GM21515 (cell line): ENCODE measurements around the gene RPS21.

Source experiments
- ATAC-seq: cut with Tn5 transposase; IDR thresholded peaks from one replicate; pipeline ENCODE4 v1.9.1; 2021; ENCODE audit not compliant: unreplicated experiment

The RPS21 gene

DNA sequence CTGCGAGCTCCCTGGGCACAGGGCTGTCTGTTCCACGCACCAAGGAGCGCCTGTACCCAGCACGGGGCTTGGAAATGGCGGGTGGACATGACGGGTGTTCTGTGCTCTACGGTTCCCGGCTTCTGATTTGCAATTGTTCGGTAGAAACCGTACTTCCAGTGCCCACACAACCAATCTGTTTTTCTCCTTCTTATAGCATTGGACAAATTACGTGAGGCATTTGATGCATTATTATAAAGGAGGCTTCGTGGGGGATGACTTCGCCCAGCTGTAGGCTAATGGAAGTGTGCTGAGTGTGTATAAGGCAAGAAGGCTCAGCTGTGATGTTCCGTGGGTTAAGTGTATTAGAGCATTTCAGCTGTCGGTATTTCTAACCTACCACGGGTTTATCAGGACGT lies 9.8 kb upstream of the RPS21 start:
- no peak for ATAC-seq

DNA sequence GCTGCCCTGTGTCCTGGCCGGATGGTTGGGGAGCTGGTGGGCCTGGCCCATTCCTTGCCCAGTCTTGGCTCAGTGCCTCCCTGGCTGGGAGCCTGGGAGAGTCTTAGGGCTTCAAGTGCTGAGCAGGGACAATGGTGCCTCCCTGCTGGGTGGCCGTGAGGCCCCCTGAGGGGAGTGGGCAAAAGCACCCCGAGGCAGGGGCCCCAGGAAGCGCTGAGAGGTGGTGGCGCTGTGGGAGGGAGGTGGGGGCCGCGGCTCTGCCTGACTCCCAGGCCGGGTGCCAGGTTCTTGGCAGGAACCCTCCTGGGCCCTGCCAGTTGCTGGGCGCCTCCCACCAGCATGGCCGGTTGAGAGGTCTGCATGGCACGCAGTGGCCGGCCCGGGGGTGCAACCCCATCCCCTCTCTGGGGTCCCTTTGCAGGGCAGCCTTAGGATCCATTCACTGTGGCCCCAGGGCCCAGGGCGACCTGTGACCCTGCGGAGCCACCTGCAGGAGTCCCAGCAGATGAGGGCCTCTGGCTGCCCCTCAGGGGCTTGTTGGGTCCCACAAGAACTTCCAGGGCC lies 9.2 kb upstream of the RPS21 start:
- no peak for ATAC-seq

DNA sequence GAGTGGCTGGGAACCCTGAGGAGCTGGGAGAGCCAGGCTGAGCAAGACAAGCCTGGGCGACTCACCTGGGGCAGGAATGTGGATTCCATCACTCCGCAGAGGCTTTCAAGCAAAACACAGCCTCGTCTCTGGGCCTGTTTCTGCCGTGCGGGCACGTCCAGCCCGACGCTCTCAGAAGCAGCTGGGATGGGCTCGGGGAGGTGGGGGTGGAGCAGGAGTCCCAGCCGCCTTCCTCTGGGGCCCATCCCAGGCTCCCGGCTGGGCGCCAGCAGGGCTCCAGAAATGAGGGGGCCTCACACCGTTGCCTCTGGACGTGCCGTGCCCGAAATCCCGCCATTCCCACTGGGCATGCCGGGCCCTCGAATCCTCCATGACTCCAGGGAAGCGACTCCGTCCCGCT lies 8.7 kb upstream of the RPS21 start:
- ATAC-seq: no peak

DNA sequence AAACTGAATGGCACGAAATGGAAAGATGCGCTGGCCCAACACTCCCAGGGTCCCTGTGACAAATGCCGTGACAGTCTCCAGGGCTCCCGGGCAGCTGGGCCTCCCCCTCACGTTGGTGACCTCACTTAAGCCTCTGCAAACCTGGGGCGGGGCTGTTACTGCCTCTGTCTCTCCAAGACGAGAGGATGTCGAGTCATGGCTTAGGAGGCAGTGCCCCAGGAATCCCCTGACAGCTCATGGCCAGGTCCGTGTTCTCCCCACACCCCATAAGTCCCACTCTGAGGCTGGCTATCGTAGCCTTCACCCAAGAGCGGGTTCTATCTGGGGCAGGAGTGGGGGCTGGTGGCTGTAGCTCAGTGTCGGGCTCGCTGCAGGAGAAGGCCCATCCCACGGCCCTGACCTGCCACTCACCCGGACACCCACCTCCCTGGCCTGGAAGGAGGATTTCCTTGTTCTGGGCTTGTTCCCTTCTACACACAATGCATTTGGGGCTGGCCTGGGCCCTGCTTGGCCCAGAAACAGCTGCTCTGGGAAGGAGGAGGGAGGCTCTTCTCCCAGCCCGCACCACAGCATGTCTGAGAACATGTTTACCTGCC lies 5.6 kb upstream of the RPS21 start:
- no peak for ATAC-seq

DNA sequence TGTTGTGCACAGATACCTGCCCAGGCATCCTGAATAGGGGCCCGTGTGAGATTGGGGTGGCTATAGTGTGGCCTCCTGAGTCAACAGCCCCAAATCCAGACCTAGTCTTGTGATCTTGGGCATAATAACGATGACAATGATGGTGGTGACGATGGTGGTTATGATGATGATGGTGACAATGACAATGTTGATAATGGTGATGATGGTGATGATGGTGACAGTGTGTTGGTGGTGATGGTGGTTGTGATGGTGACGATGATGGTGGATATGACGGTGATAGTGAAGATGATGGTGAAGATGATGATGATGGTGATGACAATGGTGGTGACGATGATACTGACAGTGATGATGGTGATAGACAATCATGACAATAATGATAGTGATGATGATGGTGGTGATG lies 5.1 kb upstream of the RPS21 start:
- ATAC-seq: no peak

DNA sequence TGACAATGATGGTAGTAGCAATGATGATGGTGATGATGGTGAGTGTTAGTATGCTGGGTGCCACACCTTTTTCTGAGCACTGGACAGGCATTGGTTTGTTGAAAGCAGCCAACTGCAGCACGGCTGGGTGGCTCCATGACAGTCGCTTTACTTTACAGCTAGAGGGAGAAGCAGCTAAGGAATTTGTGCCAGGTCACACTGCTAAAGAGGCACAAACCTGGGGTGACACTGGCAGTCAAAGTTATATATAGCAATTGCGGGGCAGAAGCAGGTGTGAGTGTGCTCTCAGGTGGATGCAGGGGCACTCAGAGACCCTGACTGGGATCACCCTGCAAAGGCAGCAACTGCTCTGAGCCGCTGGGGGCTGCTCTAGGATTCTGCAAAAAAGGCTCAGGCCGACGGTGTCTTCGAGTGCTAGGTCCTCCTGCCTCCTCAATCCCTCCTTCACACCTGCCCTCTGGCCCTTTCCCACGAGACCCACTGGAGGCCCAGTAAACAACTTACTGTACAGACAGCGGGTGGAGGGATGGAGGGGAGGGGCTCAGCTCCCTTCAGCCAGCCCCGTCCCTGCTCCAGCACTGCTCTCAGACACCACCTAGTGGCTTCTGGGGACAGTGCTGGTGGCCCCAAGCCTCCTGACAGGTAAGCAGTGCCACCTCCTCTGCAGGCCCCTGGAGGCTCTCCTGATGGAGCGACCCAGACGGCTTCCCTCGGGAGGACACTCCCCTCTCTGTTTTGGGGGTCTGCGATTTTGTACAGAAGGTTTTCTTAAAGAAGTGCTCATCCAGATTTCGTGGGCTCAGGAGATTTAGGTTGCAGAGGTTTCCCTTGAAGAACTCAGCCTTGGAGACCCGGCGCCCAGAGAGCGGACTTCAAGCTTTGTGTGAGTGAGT lies 4.4 kb upstream of the RPS21 start:
- peak; percentile 55 for ATAC-seq

DNA sequence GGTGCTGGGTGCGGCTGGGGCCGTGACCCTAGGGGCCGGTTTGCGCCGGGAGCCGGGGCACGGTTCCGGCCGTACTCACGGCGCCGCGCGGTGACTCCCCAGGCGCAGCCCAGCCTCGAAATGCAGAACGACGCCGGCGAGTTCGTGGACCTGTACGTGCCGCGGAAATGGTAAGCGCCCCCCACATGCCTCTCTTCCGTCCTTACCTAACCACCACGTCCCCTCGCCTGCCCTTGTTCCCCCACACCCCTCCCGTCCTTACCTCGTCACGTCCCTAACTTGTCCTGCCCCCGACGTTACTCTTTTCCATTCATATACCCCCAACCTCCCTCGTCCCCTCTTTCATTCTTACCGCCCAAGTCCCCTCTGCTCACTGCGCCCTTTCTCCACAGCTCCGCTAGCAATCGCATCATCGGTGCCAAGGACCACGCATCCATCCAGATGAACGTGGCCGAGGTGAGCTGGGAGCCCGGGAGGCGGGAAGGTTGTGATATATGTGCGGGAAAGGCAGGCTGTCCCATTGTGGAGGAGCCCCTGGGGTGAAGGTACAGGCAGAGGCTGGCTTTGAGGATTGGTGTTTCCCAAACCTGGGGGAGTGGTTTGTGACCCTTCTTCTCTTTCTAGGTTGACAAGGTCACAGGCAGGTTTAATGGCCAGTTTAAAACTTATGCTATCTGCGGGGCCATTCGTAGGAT lies 463 bp downstream of the RPS21 start:
- peak; percentile 5 for ATAC-seq

DNA sequence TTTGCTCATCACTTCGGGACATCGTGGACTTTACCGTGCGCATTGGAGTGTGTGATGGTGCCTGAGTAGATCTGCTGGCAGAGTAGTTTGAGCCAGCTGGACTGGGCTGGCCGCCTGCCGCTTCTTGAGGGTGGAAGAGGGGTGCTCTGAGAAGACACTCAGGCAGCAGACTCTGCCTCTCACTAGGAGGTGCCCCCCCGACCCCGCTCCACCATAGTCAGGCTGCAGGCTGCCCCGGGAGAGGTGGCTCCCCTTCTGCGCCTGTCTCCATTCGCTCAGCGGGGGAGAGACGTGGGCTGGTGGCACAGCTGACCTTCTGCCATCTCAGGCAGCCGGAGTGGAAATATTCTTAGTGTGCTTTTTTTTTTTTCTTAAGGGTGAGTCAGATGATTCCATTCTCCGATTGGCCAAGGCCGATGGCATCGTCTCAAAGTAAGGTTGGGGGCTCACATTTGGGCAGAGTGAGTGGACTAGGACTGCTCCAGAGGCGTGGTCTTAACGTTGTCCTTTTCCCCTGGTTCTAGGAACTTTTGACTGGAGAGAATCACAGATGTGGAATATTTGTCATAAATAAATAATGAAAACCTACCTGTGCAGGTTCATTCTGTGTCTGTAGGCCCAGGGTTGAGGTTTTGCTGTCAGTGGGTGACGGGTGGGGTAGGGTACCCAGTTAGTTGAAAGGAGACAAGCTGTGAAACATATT lies 1.2 kb downstream of the RPS21 start:
- ATAC-seq: no peak

DNA sequence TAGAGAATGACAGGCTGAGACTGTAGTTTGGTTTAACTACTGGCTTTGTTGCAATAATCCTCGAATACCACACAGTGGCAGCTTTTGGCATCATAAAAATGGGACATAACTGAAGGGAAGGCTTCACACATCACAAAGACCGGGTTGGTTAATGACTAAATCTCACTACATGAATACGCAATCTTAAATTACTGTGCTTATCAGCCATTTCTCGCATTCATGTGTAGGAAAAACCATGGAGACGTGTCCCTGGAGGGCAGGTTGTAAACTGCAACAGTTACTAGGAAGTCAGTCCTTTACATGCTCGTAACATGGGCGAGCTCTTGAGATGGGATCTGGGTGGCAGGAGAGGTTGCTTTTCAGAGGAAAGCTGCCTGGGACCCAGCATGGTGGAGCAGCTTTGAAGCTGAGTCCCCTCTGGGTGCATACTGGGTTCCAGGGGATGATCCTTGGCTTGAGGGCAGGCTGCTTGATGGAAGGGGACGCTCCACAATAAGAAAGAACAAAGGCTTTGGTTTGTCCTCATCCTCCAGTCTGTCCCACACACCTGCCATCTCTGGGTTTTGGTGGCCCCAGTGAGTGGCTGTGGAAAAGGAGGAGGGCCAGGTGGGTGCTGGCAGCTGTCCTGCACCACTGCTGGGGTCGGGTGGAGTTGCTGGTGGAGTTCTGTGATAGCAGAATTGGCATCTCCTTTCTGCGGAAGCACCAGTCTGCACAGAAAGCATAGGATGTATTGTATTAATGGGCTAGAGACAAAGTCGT lies 2.1 kb downstream of the RPS21 start:
- ATAC-seq: no peak

DNA sequence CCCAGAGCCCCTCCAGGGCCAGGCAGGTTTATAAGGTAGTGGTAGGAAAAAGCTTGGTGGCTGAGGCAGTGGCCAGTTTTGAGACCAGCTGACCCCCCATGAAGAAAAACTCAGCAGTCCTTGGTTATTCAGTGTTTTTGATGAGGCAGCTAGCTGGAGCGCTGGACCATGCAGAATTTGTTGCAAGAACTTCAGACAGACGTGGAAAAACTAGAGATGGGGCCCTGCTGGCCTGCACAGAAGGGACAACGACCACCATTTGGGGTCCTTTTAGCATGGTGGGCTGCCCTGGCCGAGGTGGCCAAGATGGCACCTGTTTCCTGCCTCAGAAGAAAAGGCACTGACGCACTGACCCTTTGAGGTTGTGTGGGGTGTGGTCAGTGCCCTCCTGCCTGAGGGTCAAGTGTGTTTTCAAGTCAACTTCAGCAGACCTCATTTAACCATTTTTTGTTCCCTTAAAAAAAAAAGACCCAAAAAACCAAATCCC lies 2.7 kb downstream of the RPS21 start:
- no peak for ATAC-seq

DNA sequence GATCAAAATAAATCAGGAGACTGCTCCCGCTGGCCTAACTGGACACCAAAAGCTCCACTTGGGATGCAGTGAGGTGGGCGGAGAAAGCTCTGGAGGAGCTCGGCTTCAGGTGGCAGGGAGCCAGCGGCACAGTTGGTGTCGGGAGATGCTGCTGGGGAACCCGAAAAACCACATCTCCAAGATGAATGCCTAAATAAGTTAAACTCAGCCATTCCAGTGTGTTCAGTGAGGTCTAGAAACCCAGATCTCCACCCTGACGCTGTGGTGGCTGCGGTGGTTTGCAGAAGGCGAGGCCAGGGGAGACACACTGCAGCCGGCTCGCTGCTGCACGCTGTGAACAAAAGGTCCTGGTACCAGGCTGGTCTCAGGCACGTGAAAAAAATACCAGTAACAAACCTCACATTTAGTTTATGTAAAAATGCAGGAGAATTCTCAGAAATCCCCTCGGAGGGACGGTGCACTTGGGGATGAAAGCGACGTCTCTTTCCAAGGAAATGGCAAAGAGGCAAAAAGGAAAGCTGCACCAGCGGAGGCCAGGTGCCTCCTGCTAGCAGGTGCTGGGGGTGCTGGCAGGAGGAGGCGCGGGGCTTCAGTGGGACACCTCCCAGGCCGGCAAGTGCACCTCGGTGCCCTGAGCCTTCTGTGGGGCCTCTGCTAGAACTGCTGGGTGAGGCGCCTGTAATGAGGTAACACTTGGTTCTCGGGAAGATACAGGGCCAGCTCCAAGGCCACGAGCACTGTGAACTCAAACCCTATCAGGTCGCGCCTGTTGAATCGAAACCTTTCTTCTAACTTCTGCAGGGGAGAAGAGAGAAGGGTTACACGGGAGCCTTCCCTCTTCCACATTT lies 3.6 kb downstream of the RPS21 start:
- ATAC-seq: no peak

DNA sequence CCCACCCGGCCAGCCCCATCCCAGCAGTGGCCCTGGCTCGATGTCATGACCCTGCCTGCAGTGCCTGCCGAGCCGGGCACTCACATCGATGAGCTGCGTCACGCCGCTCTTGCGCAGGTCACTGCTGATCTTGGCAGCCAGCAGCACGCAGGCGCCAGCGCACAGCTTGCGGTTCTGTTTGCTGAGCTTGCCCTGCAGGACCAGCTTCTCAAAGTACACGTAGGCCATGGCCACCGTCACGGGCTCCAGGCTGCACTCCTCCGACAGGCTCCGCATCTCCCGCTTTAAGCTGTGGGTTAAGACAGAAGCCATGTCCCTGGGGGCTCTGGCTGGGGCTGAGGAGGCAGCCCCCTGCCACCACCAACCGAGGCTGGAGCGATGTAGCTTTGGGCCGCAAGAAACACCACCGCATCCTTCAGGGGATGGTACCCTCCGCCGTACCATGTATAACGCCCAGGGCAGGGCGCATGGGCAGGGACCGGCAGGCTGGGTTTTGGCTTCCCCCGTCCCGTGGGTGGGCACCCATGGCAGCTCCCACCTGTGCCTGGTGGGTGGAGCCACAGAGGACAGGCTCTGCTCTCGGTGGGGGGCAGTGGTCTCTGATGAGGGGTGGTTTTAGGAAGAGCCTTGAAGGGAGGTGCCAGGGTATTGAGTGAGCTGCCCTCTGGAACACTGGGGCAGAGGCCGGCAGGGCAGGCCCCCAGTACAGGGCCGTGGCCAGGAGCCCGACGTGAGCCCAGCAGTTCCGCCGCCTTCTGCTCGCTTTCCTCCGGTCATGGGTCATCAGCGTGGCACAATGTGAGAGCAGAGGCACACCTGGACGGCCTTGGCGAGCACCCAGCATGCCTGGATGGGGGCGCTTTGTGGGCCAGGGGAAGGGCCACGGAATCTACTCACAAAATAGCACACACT lies 4.5 kb downstream of the RPS21 start:
- no peak for ATAC-seq

DNA sequence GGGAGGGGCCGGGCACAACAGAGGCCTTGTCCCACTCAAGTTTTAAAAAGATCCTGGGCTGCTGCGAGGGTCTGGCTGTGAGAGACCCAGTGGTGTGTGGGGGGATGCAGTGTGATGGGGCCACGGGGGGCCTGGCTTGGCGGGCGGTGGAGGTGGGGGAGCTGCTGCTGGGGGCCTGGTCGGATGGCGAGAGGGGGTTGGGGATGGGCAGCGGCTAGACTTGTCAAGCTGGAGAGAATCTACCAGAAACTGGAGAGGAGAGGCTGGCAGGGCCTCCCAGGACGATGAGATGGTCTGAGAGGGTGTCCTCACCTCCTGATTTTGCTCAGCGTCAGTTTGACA lies 5.1 kb downstream of the RPS21 start:
- ATAC-seq: no peak

DNA sequence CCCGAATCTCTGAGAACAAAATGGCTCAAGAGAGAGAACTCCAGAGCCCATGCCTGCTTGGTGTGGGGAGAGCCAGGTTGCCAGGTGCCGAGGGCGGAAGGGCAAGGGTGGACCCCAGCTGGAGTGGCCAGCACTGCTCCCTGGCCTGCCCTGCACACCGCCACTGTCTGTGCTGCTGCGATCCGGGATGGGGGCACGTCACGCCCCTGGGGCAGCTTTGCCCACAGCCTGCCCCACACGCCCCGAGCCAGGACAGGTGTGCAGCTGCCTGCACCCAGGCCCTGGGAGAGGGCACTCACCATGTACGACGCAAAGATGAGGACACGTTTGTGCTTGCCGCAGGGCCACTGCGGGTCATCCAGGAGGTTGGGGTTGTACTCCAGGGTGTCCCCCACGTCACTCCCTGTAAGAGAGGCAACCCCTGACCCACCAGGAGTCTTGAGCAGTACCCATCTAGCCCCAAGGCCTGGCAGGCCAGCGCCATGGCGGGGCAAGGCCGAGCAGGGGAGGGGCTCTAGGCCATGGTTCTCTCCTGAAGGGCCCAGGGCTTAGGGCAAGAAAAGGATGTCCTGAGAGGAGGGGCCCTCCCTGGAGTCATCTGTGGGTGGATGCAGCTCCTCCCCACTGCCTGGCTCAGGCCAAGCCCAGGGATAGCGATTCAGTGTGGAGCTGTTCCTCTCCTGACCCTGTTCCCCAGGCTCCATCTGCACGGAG lies 5.9 kb downstream of the RPS21 start:
- no peak for ATAC-seq

DNA sequence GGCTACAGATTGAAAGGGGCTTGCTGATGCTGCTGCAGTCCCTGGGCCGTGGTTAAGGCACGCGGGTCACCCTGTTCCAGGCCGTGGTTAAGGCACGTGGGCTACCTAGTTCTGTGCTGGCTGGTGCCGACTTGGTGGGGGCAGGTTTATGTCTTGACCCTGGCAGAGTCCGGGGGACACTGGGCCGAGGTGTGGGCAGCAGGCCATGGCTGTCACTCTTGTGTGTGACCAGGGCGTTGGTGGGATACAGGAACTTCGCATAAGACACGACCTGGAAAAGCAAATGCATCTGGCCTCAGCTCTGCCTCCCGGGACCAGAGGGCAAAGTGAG lies 6.4 kb downstream of the RPS21 start:
- ATAC-seq: no peak

DNA sequence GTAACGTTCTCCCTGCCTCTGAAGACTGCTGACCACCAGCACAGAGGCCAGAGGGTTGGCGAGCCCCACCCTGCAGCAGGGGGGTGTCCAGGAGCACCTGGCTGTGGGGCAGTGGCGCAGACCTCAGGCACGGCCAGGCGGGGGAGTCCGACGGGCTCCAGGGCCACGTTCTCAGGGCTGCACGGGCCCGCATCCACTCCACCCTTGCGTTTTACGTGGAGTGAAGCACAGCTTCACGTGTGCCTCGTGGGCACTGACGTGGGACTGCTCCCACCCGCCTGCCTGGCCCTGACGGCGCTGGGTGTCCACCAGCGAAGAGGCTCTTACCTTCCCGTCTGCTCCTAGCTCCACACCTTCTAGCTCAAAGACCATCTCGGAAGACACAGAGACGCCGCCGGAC lies 6.9 kb downstream of the RPS21 start:
- ATAC-seq: no peak

DNA sequence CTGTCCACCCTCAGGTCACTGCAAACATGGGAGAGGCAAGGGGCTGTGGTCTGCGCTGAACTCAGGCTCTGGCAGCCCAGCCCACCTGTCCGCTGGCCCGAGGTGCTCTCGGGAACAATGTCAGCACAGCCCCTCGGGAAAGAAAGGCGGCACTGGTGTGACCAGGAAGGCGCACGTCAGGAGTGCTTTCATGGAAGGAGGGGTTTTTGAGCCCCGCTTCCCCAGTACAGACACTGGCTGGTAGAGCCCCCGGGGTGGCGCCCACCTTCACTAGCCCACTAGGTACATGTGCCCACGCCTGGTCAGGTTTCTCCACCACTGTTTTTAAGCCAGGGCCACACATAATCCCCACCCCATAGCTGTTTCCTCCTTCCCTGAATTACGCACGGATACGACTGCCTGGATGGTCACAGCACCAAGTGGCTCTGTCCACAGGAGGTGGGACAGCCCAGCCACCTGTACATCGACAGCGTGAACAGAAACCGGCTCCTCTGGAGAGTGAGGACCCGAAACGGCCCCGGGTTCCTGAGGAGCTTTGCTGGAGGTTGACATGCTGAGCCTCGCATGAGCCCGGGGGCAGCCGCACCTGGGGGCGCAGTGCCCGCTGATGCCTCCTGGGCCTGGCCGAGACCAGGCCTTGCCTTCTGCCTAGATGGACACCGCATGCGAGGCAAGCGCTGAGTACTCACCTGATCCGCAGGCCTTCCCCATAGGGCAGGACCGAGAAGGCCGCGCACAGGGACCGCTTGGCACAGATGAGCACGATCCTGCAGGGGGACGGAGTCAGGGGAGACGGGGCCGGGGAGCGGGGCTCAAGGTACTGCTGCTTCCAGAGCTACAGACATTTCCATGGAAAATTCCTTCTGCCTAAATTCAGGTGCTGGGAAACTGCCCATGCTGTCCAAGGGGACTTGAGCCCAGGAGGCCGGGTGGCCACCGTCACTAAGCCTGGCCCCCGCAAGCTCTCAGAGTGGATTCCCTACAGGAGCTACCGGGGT lies 7.6 kb downstream of the RPS21 start:
- no peak for ATAC-seq
